Parathyroid adenoma (tissue), 2 donors: ENCODE results near the gene ATG2A.

Experiments used
- H2AFZ ChIP-seq: fragments of 300-600 bp; sonication (generic); one replicate; pipeline ENCODE4 v1.7.0; 2017; ENCODE audit warnings: antibody characterized with exemption, mild to moderate bottlenecking
- H3K27ac ChIP-seq: fragments of 300-600 bp; sonication (generic); one replicate; pipeline ENCODE4 v1.7.0; 2017
- H3K27me3 ChIP-seq: fragments of 300-600 bp; sonication (generic); one replicate; pipeline ENCODE4 v1.7.0; 2017; ENCODE audit warnings: low read length; ENCODE audit not compliant: control insufficient read depth, insufficient read depth
- H3K36me3 ChIP-seq: fragments of 300-600 bp; sonication (generic); one replicate; pipeline ENCODE4 v1.7.0; 2017; ENCODE audit warnings: low read length; ENCODE audit not compliant: control insufficient read depth, insufficient read depth
- H3K4me1 ChIP-seq: fragments of 300-600 bp; sonication (generic); one replicate; pipeline ENCODE4 v1.7.0; 2017; ENCODE audit warnings: control low read depth
- H3K4me2 ChIP-seq: fragments of 300-600 bp; sonication (generic); one replicate; pipeline ENCODE4 v1.7.0; 2017; ENCODE audit warnings: low read length
- H3K4me3 ChIP-seq: fragments of 300-600 bp; sonication (generic); one replicate; pipeline ENCODE4 v1.7.0; 2017; ENCODE audit warnings: low read depth, low read length
- H3K79me2 ChIP-seq: fragments of 300-600 bp; sonication (generic); one replicate; pipeline ENCODE4 v1.7.0; 2017; ENCODE audit warnings: control low read depth
- H3K9ac ChIP-seq: fragments of 300-600 bp; sonication (generic); one replicate; pipeline ENCODE4 v1.7.0; 2017; ENCODE audit warnings: mild to moderate bottlenecking
- H3K9me3 ChIP-seq: fragments of 300-600 bp; sonication (generic); one replicate; pipeline ENCODE4 v1.7.0; 2017; ENCODE audit warnings: low read length; ENCODE audit not compliant: control insufficient read depth
- TF ChIP-seq, protein P1 (sequence below): fragments of 300-600 bp; sonication (generic); IDR thresholded peaks from one replicate; pipeline ENCODE4 v1.7.0; 2017; ENCODE audit warnings: antibody characterized with exemption, mild to moderate bottlenecking
- donor health status: primary hyperparathyroidism.

The ATG2A gene

DNA sequence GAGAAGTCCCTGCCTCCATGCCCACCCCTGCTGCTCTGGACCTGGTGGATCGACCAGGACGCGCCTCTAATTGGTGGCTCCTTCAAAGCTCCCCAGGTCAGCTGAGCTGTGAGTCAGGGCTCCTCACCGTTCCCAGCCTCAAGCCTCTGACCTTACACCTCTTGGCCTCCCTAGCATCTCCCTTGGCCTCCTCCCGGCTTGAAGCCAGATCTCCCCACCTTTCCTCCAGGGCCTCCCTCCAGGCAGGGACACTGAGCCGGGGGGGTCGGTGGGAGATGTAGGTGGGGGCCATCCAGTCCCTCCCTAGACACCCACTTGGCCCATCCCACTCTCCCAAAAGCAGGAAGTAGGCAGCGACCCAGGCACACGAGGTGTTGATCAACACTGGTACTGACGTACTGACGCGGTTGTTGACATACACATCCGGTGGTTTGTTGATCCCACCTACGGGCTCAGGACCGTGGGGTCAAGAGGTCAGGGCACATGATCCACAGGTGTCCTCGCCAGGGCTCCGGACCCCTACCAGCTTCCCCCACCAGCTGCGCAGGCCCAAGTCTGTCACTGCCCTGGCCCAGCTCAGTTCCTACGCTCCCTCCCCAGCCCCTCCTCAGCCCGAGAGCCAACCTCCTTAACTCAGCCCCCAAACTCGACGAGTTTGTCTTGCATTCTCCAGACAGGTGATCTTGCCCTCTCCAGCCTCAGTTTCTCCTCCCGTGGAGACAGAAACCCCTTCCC is 802 bp downstream of the ATG2A start:
- TF ChIP-seq, protein P1, sequence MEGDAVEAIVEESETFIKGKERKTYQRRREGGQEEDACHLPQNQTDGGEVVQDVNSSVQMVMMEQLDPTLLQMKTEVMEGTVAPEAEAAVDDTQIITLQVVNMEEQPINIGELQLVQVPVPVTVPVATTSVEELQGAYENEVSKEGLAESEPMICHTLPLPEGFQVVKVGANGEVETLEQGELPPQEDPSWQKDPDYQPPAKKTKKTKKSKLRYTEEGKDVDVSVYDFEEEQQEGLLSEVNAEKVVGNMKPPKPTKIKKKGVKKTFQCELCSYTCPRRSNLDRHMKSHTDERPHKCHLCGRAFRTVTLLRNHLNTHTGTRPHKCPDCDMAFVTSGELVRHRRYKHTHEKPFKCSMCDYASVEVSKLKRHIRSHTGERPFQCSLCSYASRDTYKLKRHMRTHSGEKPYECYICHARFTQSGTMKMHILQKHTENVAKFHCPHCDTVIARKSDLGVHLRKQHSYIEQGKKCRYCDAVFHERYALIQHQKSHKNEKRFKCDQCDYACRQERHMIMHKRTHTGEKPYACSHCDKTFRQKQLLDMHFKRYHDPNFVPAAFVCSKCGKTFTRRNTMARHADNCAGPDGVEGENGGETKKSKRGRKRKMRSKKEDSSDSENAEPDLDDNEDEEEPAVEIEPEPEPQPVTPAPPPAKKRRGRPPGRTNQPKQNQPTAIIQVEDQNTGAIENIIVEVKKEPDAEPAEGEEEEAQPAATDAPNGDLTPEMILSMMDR, result no peak
- Histone ChIP-seq H2AFZ (peak overlapping the region; percentile 62), H3K4me1 (no peaks in the 10 kb centered on the region), H3K4me2 (peak overlapping the region; percentile 95), H3K9me3 (no peaks in the 10 kb centered on the region), H3K36me3 (no peaks in the 10 kb centered on the region), H3K79me2 (no peaks in the 10 kb centered on the region), H3K27ac (peak overlapping the region; percentile 53), H3K9ac (peak overlapping the region; percentile 80), H3K4me3 (peak overlapping the region; percentile 88), H3K27me3 (no peaks in the 10 kb centered on the region)

DNA sequence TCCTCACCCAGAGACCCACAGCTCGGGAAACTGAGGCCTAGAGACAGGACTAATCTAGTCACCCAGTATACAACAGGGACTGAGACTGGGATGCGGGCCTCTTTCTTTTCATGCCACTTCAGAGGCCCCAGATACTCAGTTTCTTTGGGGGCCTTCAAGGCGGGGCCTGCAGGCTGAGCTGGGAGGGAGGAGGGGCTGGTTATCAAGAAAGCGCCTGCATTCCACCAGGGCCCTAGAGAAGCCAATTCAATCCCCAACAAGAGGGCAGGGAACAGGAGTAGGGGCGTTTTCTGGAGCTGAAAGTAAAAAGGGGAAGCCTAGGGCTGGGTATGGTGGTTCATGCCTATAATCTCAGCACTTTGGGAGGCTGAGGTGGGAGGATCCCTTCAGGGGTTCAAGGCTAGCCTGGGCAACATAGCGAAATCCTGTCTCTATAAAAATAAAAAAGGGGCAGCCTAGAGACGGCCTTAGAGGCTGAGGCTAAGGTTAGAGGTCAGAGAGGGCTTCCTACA is 1.6 kb downstream of the ATG2A start:
- Histone ChIP-seq H3K27ac (no peak overlapping the region), H3K9me3 (no peaks in the 10 kb centered on the region), H3K4me3 (no peak overlapping the region), H3K4me1 (no peaks in the 10 kb centered on the region), H3K27me3 (no peaks in the 10 kb centered on the region), H3K4me2 (no peak overlapping the region), H3K79me2 (no peaks in the 10 kb centered on the region), H2AFZ (no peak overlapping the region), H3K9ac (no peak overlapping the region), H3K36me3 (no peaks in the 10 kb centered on the region)
- TF ChIP-seq, protein P1, result no peak

DNA sequence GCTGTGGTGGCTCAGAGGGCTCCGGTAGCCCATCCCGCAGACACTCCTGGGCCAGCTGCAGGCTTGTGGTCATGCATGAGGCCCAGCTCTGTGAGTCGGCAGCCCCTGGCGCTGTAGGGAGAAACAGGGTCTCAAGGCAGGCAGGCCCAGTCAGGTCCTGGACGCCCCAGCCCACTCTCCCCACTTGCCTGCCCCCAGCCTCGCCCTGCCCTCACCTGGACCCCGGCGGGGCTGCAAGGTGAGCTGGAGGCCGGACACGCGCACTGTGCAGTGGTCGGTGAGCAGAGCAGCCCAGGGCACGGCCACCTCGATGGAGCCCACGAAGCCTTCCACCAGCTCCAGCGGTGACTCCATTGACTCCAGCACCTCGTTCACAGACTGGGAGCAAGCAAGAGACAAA is 2.9 kb downstream of the ATG2A start:
- H3K36me3 ChIP-seq, result no peaks in the 10 kb centered on the region

DNA sequence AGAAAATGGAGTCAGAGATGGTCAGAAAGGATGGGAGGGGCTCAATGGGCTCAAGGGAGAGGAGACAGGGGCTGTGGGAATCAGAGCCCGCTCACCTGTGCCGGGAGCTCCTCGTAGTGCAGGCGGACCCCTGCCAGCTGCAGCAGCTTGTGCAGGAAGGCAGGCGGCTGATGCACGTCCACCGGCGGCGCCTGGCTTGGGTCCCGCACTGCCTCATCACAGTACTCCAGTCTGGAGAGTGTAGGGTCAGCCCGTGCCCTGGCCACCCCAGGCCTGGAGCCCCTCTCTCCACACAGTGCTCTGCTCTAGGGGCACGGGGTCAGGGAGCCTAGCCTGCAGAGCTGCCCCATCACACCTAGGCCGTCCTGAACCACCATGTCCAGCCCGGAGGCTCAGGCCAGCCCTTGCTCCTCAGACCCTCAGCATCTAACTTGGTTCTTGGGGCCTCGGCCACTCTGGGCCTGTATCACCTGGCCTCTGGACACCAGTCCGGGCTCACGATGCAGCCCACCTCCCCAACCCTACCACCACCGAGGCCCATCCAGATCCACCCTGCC is 3.8 kb downstream of the ATG2A start:
- Histone ChIP-seq H3K79me2 (no peaks in the 10 kb centered on the region), H3K4me2 (no peak overlapping the region), H3K27ac (no peak overlapping the region), H3K4me1 (no peaks in the 10 kb centered on the region), H3K27me3 (no peaks in the 10 kb centered on the region), H2AFZ (no peak overlapping the region), H3K9me3 (no peaks in the 10 kb centered on the region), H3K9ac (no peak overlapping the region), H3K4me3 (no peak overlapping the region), H3K36me3 (no peaks in the 10 kb centered on the region)
- TF ChIP-seq, protein P1, result no peak

More for the DNA sequence above, 2.9 kb downstream of the ATG2A start:
- Histone ChIP-seq H3K9ac (no peak overlapping the region), H3K4me2 (no peak overlapping the region), H3K4me3 (no peak overlapping the region), H3K4me1 (no peaks in the 10 kb centered on the region), H3K9me3 (no peaks in the 10 kb centered on the region), H3K27ac (no peak overlapping the region), H3K79me2 (no peaks in the 10 kb centered on the region), H2AFZ (no peak overlapping the region), H3K27me3 (no peaks in the 10 kb centered on the region)
- TF ChIP-seq, protein P1, result no peak
